ENCODE results near the gene HS3ST4. TPM values are rescaled to one million over a fixed set of nuclear protein-coding genes. Genes with fewer than 3 reads are reported as not detected.

HS3ST4 gene
- total and polyA plus RNA-seq, 5 experiments from 2014 or later, result not detected

GRCh38 chr16:26175944-26176343, 484.2 kb downstream of the HS3ST4 start:
- H3K27me3 Mint-ChIP-seq, result peaks cover 0 to 18% (median 15%) of the 10 kb centered on the region in 5 donors
- peaks cover 0 to 4% (median 2%) of the 10 kb centered on the region in 4 donors for H3K4me1 Mint-ChIP-seq
- DNase-seq (no peak), ATAC-seq (no peak)
- no peak overlapping the region for H3K4me3 Mint-ChIP-seq
- H3K27ac Mint-ChIP-seq, result no peak overlapping the region
- peaks cover 0 to under 1% (median 0%) of the 10 kb centered on the region in 3 donors for H3K36me3 Mint-ChIP-seq
- H3K9me3 Mint-ChIP-seq, result peaks cover 0 to under 1% (median 0%) of the 10 kb centered on the region in 9 donors
- POLR2A ChIA-PET, result no interaction called here

- H3K27ac Mint-ChIP-seq, result no peak overlapping the region
- H3K4me1 Mint-ChIP-seq, result peaks cover 0 to 4% (median 2%) of the 10 kb centered on the region in 4 donors
- POLR2A ChIA-PET, result no interaction called here
- H3K36me3 Mint-ChIP-seq, result no peaks in the 10 kb centered on the region
- H3K4me3 Mint-ChIP-seq, result no peak overlapping the region
- H3K27me3 Mint-ChIP-seq, result peaks cover 0 to 19% (median 10%) of the 10 kb centered on the region in 5 donors
- peaks cover 0 to 3% (median 0%) of the 10 kb centered on the region in 9 donors for H3K9me3 Mint-ChIP-seq
- ATAC-seq, result no peak
- no peak for DNase-seq
Observed at GRCh38 chr16:26177438-26177837, 485.7 kb downstream of the HS3ST4 start.

GRCh38 chr16:26178298-26178697, 486.5 kb downstream of the HS3ST4 start:
- peaks cover 0 to 3% (median 0%) of the 10 kb centered on the region in 9 donors for H3K9me3 Mint-ChIP-seq
- H3K4me1 Mint-ChIP-seq, result peaks cover 0 to 4% (median 2%) of the 10 kb centered on the region in 4 donors
- no peak for ATAC-seq
- H3K27me3 Mint-ChIP-seq, result peaks cover 0 to 19% (median 7%) of the 10 kb centered on the region in 5 donors
- POLR2A ChIA-PET, result no interaction called here
- no peak for DNase-seq
- no peaks in the 10 kb centered on the region for H3K36me3 Mint-ChIP-seq
- no peak overlapping the region for H3K4me3 Mint-ChIP-seq
- H3K27ac Mint-ChIP-seq, result no peak overlapping the region

- no peak overlapping the region for H3K27ac Mint-ChIP-seq
- POLR2A ChIA-PET, result no interaction called here
- DNase-seq (no peak), ATAC-seq (no peak)
- H3K4me1 Mint-ChIP-seq, result no peaks in the 10 kb centered on the region
- peaks cover 11 to 47% (median 31%) of the 10 kb centered on the region in 5 donors for H3K27me3 Mint-ChIP-seq
- no peak overlapping the region for H3K4me3 Mint-ChIP-seq
- H3K36me3 Mint-ChIP-seq, result no peaks in the 10 kb centered on the region
- peaks cover 0 to 3% (median 0%) of the 10 kb centered on the region in 9 donors for H3K9me3 Mint-ChIP-seq
Observed at GRCh38 chr16:26186091-26186615, 494.4 kb downstream of the HS3ST4 start.

Small RNA genes within 50 kb of the gene (microRNA-seq; reads per million reads assigned to microRNA genes)
- gene MIR548W (ENCODE audit: borderline microRNAs expressed), result not detected
